OCI-LY1 (cell line): ENCODE measurements around the gene NAGLU.

Experiments used
- EZH2 ChIP-seq: fragments of 200-600 bp; sonication (generic), shearing (Covaris generic); IDR thresholded peaks from 2 replicates; pipeline ENCODE4 v1.8.0; 2017; ENCODE audit warnings: borderline replicate concordance, mixed run types, mild to moderate bottlenecking, antibody characterized with exemption, low read length, moderate library complexity, mixed read lengths
- TF ChIP-seq, protein P1 (sequence below): fragments of 200-600 bp; sonication (generic), shearing (Covaris generic); IDR thresholded peaks from 2 replicates; pipeline ENCODE4 v1.5.1; 2017; ENCODE audit warnings: mild to moderate bottlenecking, antibody characterized with exemption, low read length, moderate library complexity, mixed read lengths

GRCh38 chr17:42590886-42591285, 54.8 kb downstream of the NAGLU start:
- TF ChIP-seq, protein P1, sequence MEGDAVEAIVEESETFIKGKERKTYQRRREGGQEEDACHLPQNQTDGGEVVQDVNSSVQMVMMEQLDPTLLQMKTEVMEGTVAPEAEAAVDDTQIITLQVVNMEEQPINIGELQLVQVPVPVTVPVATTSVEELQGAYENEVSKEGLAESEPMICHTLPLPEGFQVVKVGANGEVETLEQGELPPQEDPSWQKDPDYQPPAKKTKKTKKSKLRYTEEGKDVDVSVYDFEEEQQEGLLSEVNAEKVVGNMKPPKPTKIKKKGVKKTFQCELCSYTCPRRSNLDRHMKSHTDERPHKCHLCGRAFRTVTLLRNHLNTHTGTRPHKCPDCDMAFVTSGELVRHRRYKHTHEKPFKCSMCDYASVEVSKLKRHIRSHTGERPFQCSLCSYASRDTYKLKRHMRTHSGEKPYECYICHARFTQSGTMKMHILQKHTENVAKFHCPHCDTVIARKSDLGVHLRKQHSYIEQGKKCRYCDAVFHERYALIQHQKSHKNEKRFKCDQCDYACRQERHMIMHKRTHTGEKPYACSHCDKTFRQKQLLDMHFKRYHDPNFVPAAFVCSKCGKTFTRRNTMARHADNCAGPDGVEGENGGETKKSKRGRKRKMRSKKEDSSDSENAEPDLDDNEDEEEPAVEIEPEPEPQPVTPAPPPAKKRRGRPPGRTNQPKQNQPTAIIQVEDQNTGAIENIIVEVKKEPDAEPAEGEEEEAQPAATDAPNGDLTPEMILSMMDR: no peak
- TF ChIP-seq EZH2: no peak
